GM12872 (cell line): ENCODE measurements around the gene BTNL9.

Source experiments
- CTCF ChIP-seq: IDR thresholded peaks from 3 replicates; pipeline ENCODE4 v1.5.1; 2011; ENCODE audit warnings: low read depth, mild to moderate bottlenecking, low read length, moderate library complexity; ENCODE audit not compliant: insufficient read depth

BTNL9 gene

GRCh38 chr5:181060924-181061323 lies 20.9 kb downstream of the BTNL9 start:
- TF ChIP-seq CTCF: no peak

GRCh38 chr5:181061645-181062044 lies 21.6 kb downstream of the BTNL9 start:
- TF ChIP-seq CTCF: no peak

- TF ChIP-seq CTCF: no peak
These were observed 22.6 kb downstream of the BTNL9 start for GRCh38 chr5:181062631-181063030.

- TF ChIP-seq CTCF: no peak
These were observed 23.4 kb downstream of the BTNL9 start for GRCh38 chr5:181063514-181063913.

- no peak for TF ChIP-seq CTCF
These were observed 24.9 kb downstream of the BTNL9 start for GRCh38 chr5:181064987-181065386.

- no peak for TF ChIP-seq CTCF
These were observed 29.9 kb downstream of the BTNL9 start for GRCh38 chr5:181069767-181070491.

GRCh38 chr5:181070523-181070922 lies 30.5 kb downstream of the BTNL9 start:
- no peak for TF ChIP-seq CTCF

GRCh38 chr5:181071257-181071656 lies 31.2 kb downstream of the BTNL9 start:
- TF ChIP-seq CTCF: no peak
